Brain microvascular endothelial cell (primary cell): ENCODE results near the gene SLC22A1.

Source experiments
- DNase-seq: peaks from one replicate; pipeline ENCODE4 v3.0.0-alpha.2; 2020
- H3K27ac ChIP-seq: fragments of 250-450 bp; sonication (Bioruptor Pico); 2 replicates; pipeline ENCODE4 v1.5.1; 2020; ENCODE audit warnings: mild to moderate bottlenecking, moderate library complexity
- H3K27me3 ChIP-seq: fragments of 250-450 bp; sonication (Bioruptor Pico); replicated peaks from 2 replicates; pipeline ENCODE4 v1.5.1; 2020; ENCODE audit warnings: mild to moderate bottlenecking
- H3K36me3 ChIP-seq: fragments of 250-450 bp; sonication (Bioruptor Pico); replicated peaks from 2 replicates; pipeline ENCODE4 v1.5.1; 2020; ENCODE audit warnings: mild to moderate bottlenecking
- H3K4me3 ChIP-seq: 2 replicates; pipeline ENCODE4 v1.5.1; 2011; ENCODE audit warnings: low read depth, mild to moderate bottlenecking, control low read depth, low read length, moderate library complexity
- in situ Hi-C: cut with HindIII; loops from 2 replicates; pipeline ENCODE4 v1.10.0; 2017; ENCODE audit warnings: low sequenced_read_pairs, low pct_ligation_motif_present
- TF ChIP-seq, protein P1 (sequence below): IDR thresholded peaks from 2 replicates; pipeline ENCODE4 v1.5.1; 2011; ENCODE audit warnings: low read depth, mild to moderate bottlenecking, moderate library complexity, low read length, control low read depth, inconsistent platforms; ENCODE audit errors: missing control alignments

The SLC22A1 gene

DNA sequence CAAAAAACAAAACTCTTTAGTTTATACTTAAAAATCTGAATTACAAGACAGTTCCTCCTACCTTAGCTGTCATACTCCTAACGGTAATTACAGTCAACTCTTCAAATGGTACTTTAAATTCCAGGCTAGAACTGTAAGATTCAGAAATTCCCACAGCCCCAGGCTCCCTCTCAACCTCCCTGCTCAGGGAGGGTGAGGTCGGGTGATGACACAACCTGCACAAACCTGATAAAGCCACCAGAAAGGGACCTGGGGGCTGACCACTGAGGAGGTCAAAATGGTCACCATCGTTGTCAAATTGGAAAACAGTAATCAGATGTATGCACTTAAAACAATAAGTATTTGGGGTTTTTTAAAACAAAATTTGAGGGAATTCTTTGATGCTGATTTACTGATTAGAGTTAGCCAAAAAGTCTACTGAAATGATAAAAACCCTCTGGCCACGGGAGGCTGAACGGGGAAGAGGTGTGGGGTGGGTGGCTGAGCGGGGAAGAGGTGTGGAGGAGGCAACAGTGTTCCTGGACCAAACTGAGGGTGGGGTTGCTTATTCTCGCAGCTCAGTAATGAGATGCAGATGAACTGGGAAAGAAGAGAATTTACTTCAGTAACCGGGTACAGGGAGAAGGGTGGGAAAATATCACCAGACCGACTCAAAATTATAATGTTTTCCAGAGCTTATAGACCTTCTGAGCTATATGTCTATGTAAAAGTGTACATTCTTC, 52.4 kb downstream of the SLC22A1 start:
- in situ Hi-C loops = no loop called here
- TF ChIP-seq, protein P1, sequence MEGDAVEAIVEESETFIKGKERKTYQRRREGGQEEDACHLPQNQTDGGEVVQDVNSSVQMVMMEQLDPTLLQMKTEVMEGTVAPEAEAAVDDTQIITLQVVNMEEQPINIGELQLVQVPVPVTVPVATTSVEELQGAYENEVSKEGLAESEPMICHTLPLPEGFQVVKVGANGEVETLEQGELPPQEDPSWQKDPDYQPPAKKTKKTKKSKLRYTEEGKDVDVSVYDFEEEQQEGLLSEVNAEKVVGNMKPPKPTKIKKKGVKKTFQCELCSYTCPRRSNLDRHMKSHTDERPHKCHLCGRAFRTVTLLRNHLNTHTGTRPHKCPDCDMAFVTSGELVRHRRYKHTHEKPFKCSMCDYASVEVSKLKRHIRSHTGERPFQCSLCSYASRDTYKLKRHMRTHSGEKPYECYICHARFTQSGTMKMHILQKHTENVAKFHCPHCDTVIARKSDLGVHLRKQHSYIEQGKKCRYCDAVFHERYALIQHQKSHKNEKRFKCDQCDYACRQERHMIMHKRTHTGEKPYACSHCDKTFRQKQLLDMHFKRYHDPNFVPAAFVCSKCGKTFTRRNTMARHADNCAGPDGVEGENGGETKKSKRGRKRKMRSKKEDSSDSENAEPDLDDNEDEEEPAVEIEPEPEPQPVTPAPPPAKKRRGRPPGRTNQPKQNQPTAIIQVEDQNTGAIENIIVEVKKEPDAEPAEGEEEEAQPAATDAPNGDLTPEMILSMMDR = no peak
- no peak overlapping the region for H3K27ac ChIP-seq
- H3K27me3 ChIP-seq = no peaks in the 10 kb centered on the region
- H3K4me3 ChIP-seq = no peak overlapping the region
- H3K36me3 ChIP-seq = no peaks in the 10 kb centered on the region
- DNase-seq = no peak

DNA sequence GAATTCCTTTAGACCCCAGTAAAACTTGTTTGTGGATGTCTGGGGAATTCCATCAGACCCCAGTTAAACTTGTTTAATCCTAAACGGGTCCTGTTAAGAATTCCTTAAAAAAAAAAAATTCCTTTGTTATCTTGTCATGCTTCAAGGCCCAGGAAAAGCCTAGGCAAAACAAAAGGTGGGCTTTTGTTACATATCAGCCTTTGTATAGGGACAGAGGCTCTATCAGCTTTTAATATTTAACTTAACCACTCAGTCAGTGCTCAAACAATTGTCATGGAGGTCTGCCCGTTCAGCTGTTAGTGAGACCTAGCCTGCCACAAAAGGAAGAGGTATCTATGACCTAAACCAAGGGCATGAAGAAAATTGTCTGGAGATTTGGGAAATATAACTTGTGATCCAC, 53.1 kb downstream of the SLC22A1 start:
- Histone ChIP-seq H3K27me3 (no peaks in the 10 kb centered on the region), H3K4me3 (no peak overlapping the region), H3K36me3 (no peaks in the 10 kb centered on the region), H3K27ac (no peak overlapping the region)
- in situ Hi-C loops = no loop called here
- no peak for DNase-seq
- TF ChIP-seq, protein P1 = no peak

DNA sequence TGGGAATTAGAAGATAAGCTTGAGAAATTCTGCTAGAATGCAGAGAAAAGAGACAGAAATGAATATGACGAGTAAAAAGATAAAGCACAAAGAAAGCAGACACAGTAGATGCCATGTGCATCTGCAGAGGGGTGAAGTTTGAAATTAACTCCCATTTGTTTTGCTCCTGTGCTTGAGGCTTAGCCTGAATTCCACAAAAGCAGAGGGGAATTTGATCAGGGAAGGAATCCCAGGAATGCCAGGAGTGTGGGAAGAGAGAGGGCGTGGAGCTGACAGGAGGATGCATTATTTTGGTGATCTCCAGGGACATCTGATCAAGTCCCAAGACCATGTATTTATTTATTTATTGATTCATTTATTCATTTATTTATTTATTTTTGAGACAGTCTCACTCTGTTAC, 55.6 kb downstream of the SLC22A1 start:
- in situ Hi-C loops = no loop called here
- TF ChIP-seq, protein P1 = no peak

DNA sequence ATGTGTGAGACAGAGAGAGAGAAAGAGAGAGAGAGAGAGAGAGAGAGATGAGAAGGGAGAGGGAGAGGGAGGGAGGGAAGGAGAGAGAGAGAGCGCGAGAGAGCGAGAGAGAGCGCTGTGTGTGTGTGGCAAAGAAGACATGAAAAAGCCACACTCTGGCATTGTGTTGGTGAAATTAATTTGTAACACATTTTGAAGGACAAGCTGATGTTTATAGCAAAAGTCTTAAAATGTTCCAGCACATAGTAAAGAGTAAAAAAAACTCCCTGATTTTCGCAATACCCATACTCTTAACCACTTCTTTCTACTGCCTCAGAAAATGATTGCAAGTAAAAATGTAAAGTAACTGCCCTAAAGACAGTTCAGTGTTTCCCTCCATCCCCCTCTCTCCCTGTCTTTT, 56.7 kb downstream of the SLC22A1 start:
- no peak for DNase-seq
- Histone ChIP-seq H3K4me3 (no peak overlapping the region), H3K36me3 (no peaks in the 10 kb centered on the region), H3K27ac (no peak overlapping the region), H3K27me3 (no peaks in the 10 kb centered on the region)
- TF ChIP-seq, protein P1 = no peak
- in situ Hi-C loops = no loop called here

More for the DNA sequence above, 55.6 kb downstream of the SLC22A1 start:
- no peaks in the 10 kb centered on the region for H3K27me3 ChIP-seq
- H3K4me3 ChIP-seq = no peak overlapping the region
- no peak for DNase-seq
- no peak overlapping the region for H3K27ac ChIP-seq
- H3K36me3 ChIP-seq = no peaks in the 10 kb centered on the region

DNA sequence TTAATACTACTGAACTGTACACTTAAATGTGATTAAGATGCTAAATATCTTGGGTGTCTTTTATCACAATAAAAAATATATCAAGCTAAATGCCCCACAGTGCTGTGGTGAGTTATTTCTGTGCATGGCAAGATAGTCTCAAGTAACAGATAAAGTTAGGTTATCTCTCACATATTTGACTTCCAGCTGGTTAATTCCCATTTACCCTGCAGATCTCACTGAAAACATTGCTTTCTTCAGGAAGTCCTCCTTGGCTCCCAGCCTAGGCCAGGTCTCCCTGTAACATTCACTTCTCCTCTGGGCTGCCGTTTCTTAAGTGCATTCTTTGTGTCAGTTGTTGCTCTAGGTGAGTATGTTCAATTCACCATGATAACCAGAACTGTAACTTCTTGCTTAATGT, 59.1 kb downstream of the SLC22A1 start:
- in situ Hi-C loops = no loop called here
- H3K36me3 ChIP-seq = no peaks in the 10 kb centered on the region
- H3K27ac ChIP-seq = no peak overlapping the region
- TF ChIP-seq, protein P1 = no peak
- DNase-seq = no peak
- no peaks in the 10 kb centered on the region for H3K27me3 ChIP-seq
- no peak overlapping the region for H3K4me3 ChIP-seq

DNA sequence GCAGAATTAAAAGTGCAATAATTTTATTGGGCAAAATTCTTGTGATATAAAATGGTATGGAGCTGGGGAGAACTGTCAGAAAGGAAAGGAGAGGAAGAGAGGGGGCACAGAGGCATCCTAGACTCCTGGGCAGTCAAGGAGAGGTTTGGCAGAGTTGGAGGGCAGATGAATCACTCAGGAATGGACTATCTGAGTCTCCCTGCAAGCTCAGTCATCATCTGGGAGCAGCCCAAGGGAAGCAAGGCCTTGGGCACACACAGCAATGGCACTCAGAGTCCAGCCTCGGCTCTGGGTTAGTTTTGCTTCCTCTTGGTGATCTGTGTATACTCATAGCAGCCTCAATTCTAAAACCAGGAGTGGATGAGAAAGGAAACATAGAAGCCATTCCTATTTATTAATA, 67.2 kb downstream of the SLC22A1 start:
- in situ Hi-C loops = no loop called here
- TF ChIP-seq, protein P1 = no peak

More for the DNA sequence above, 67.2 kb downstream of the SLC22A1 start:
- Histone ChIP-seq H3K4me3 (no peak overlapping the region), H3K27me3 (no peaks in the 10 kb centered on the region), H3K27ac (no peak overlapping the region), H3K36me3 (no peaks in the 10 kb centered on the region)
- DNase-seq = no peak
